SK-N-SH (cell line): Measurements from ENCODE around the gene ZNHIT2. TPM values are rescaled to one million over a fixed set of nuclear protein-coding genes. Genes with fewer than 3 reads are reported as not detected.

Experiments
- CTCF ChIA-PET: fragments of 300-600, 350-600 bp; formaldehyde crosslinking; extraction: SDS; loops from one replicate; lab custom pipeline; 2021; lab: Yijun Ruan, JAX
- POLR2A ChIA-PET: fragments of 350-600 bp; sonication (Branson Sonifier 250); formaldehyde crosslinking; extraction: SDS; loops from one replicate; lab custom pipeline; 2020; ENCODE audit warnings: antibody characterized with exemption, inconsistent platforms; lab: Yijun Ruan, JAX
- DNase-seq: peaks from one replicate; pipeline ENCODE4 v3.0.0; 2012
- H2AFZ ChIP-seq: fragments of 200-600 bp; sonication (generic); 2 replicates; pipeline ENCODE4 v1.8.1; 2016; ENCODE audit warnings: antibody characterized with exemption, mild to moderate bottlenecking, low read depth
- H3F3A ChIP-seq: fragments of 200-600 bp; sonication (generic); replicated peaks from 2 replicates; pipeline ENCODE3; 2016; ENCODE audit warnings: antibody characterized with exemption, mild to moderate bottlenecking; ENCODE audit not compliant: insufficient read depth
- H3K27ac ChIP-seq, 2 experiments: fragments of 200-500 bp in 1 of 2; fragments of 200-600 bp in 1 of 2; sonication (Bioruptor generic) in 1 of 2; sonication (generic), shearing (Covaris generic) in 1 of 2; 2 replicates each; pipeline versions ENCODE4 v1.5.1 to v1.6.1; 2014 to 2016; ENCODE audit warnings: low read depth in 2 of 2, inconsistent platforms in 1 of 2, low read length in 1 of 2, mild to moderate bottlenecking in 1 of 2, mixed read lengths in 1 of 2
- H3K27me3 ChIP-seq: fragments of 200-600 bp; sonication (generic), shearing (Covaris generic); 2 replicates; pipeline ENCODE4 v1.6.1; 2016; ENCODE audit warnings: mixed run types; ENCODE audit not compliant: insufficient read depth
- H3K36me3 ChIP-seq, 2 experiments: fragments of 200-500 bp in 1 of 2; fragments of 200-600 bp in 1 of 2; sonication (Bioruptor generic) in 1 of 2; sonication (generic) in 1 of 2; replicated peaks in 1 of 2; 2 replicates each; pipeline versions ENCODE3 to v1.5.1; 2014 to 2016; ENCODE audit warnings: low read length in 1 of 2, mild to moderate bottlenecking in 1 of 2; ENCODE audit not compliant: insufficient read depth in 2 of 2, control insufficient read depth in 1 of 2
- H3K4me1 ChIP-seq, 2 experiments: fragments of 200-500 bp in 1 of 2; fragments of 200-600 bp in 1 of 2; sonication (Bioruptor generic) in 1 of 2; sonication (generic), shearing (Covaris generic) in 1 of 2; 2 replicates each; pipeline versions ENCODE4 v1.5.1 to v1.6.1; 2014 to 2016; ENCODE audit warnings: low read depth in 1 of 2, low read length in 1 of 2, mixed run types in 1 of 2; ENCODE audit not compliant: insufficient read depth in 2 of 2, control insufficient read depth in 1 of 2
- H3K4me2 ChIP-seq: fragments of 200-600 bp; sonication (generic), shearing (Covaris generic); 2 replicates; pipeline ENCODE4 v1.6.1; 2017; ENCODE audit warnings: mixed run types
- H3K4me3 ChIP-seq, 2 experiments: fragments of 200-500 bp in 1 of 2; fragments of 200-600 bp in 1 of 2; sonication (Bioruptor generic) in 1 of 2; sonication (generic), shearing (Covaris generic) in 1 of 2; 2 replicates each; pipeline versions ENCODE4 v1.5.1 to v1.8.1; 2014 to 2016; ENCODE audit warnings: low read depth in 2 of 2, inconsistent platforms in 1 of 2, low read length in 1 of 2, mild to moderate bottlenecking in 1 of 2, mixed read lengths in 1 of 2, moderate library complexity in 1 of 2
- H3K79me2 ChIP-seq: fragments of 200-600 bp; sonication (generic); 2 replicates; pipeline ENCODE4 v1.8.1; 2017; ENCODE audit warnings: mild to moderate bottlenecking; ENCODE audit not compliant: insufficient read depth
- H3K9ac ChIP-seq: fragments of 200-600 bp; sonication (generic); 2 replicates; pipeline ENCODE4 v1.6.1; 2017; ENCODE audit warnings: mixed run types
- H3K9me2 ChIP-seq: fragments of 200-600 bp; sonication (generic); 2 replicates; pipeline ENCODE4 v1.6.1; 2017; ENCODE audit warnings: mixed run types
- H3K9me3 ChIP-seq: fragments of 200-600 bp; sonication (generic); 2 replicates; pipeline ENCODE4 v1.6.1; 2017; ENCODE audit warnings: mixed run types, mild to moderate bottlenecking, moderate library complexity
- H4K20me1 ChIP-seq: fragments of 200-600 bp; sonication (generic); 2 replicates; pipeline ENCODE4 v1.6.1; 2017; ENCODE audit warnings: mild to moderate bottlenecking, mixed run types; ENCODE audit not compliant: insufficient read depth
- ELF1 ChIP-seq: IDR thresholded peaks from 2 replicates; pipeline ENCODE4 v1.4.0; 2012
- FOXJ3 ChIP-seq: sonication (generic); formaldehyde crosslinking; IDR thresholded peaks from 2 replicates; pipeline ENCODE4 v1.5.1; 2020; ENCODE audit warnings: mild to moderate bottlenecking, missing genetic modification reagents
- FOXM1 ChIP-seq: IDR thresholded peaks from 2 replicates; pipeline ENCODE4 v1.4.0; 2012; ENCODE audit warnings: low read depth, mild to moderate bottlenecking
- JUND ChIP-seq: IDR thresholded peaks from 2 replicates; pipeline ENCODE4 v1.4.0; 2012
- MAX ChIP-seq: IDR thresholded peaks from 2 replicates; pipeline ENCODE4 v1.4.0; 2012; ENCODE audit warnings: low read depth
- MEF2A ChIP-seq: IDR thresholded peaks from 2 replicates; pipeline ENCODE4 v1.4.0; 2012; ENCODE audit warnings: low read depth, borderline replicate concordance
- NRF1 ChIP-seq: IDR thresholded peaks from 2 replicates; pipeline ENCODE4 v1.6.1; 2012; ENCODE audit warnings: low read depth, mild to moderate bottlenecking, low read length
- POLR2AphosphoS5 ChIP-seq: IDR thresholded peaks from 2 replicates; pipeline ENCODE4 v1.6.1; 2012; ENCODE audit warnings: low read depth, low read length
- RFX5 ChIP-seq: IDR thresholded peaks from 2 replicates; pipeline ENCODE4 v1.6.1; 2012; ENCODE audit warnings: mild to moderate bottlenecking, improper control_type of control experiment, low read length
- SIN3A ChIP-seq: IDR thresholded peaks from 2 replicates; pipeline ENCODE4 v1.6.1; 2012; ENCODE audit warnings: low read depth, mild to moderate bottlenecking, low read length, moderate library complexity, borderline replicate concordance
- TAF1 ChIP-seq: IDR thresholded peaks from 2 replicates; pipeline ENCODE4 v1.6.1; 2012; ENCODE audit warnings: low read depth, mild to moderate bottlenecking, low read length, moderate library complexity, borderline replicate concordance
- TCF12 ChIP-seq: IDR thresholded peaks from 2 replicates; pipeline ENCODE4 v1.4.0; 2012
- USF1 ChIP-seq: IDR thresholded peaks from 2 replicates; pipeline ENCODE4 v1.4.0; 2012; ENCODE audit warnings: low read depth, borderline replicate concordance
- YY1 ChIP-seq: IDR thresholded peaks from 2 replicates; pipeline ENCODE4 v1.4.0; 2012; ENCODE audit warnings: low read depth, mild to moderate bottlenecking
- ZBTB33 ChIP-seq: IDR thresholded peaks from 2 replicates; pipeline ENCODE4 v1.4.0; 2012; ENCODE audit warnings: low read depth, borderline replicate concordance
- WGBS: methylation state at CpG from one replicate; pipeline ENCODE4 v1.1.6; 2017; ENCODE audit warnings: low lambda C conversion rate; 5-methylcytosine and 5-hydroxymethylcytosine counted together
- polyA plus RNA-seq, 3 experiments: library from polyadenylated mRNA; depleted of rRNA; stranded (reverse); fragments of >200 nt; gene quantifications; 2 replicates each; pipeline ENCODE4 v1.2.3, GENCODE V29; 2012
- TF ChIP-seq, protein P1 (sequence below): IDR thresholded peaks from 2 replicates; pipeline ENCODE4; 2012
- TF ChIP-seq, protein P2 (sequence below): fragments of 200-600 bp; sonication (generic); IDR thresholded peaks from 2 replicates; pipeline ENCODE4 v1.6.1; 2017; ENCODE audit warnings: antibody characterized with exemption, mild to moderate bottlenecking, moderate library complexity

The ZNHIT2 gene
- polyA plus RNA-seq, 1 of the 3 experiments (the other 2 are of a cell fraction): 5.6 TPM

- no peak for DNase-seq
- peaks cover 15 to 64% of the 10 kb centered on the region in 2 experiments for H3K36me3 ChIP-seq
- TF ChIP-seq NRF1: no peak
- no peak for TF ChIP-seq RFX5
- TF ChIP-seq TCF12: no peak
- TF ChIP-seq TAF1: no peak
- TF ChIP-seq, protein P1, sequence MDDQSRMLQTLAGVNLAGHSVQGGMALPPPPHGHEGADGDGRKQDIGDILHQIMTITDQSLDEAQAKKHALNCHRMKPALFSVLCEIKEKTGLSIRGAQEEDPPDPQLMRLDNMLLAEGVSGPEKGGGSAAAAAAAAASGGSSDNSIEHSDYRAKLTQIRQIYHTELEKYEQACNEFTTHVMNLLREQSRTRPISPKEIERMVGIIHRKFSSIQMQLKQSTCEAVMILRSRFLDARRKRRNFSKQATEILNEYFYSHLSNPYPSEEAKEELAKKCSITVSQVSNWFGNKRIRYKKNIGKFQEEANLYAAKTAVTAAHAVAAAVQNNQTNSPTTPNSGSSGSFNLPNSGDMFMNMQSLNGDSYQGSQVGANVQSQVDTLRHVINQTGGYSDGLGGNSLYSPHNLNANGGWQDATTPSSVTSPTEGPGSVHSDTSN: no peak
- no peak for TF ChIP-seq YY1
- no peak for TF ChIP-seq MEF2A
- TF ChIP-seq ELF1: no peak
- no peak for TF ChIP-seq FOXM1
- TF ChIP-seq JUND: no peak
- TF ChIP-seq SIN3A: no peak
- no peak for TF ChIP-seq FOXJ3 (CRISPR knock-in tag)
- TF ChIP-seq, all 33 proteins: peak for 0
- POLR2A ChIA-PET: interaction anchor here (1.2 kb wide), 1 partner anchor 9 kb away, joined by 4 read pairs; the partner anchor contains the start of gene SYVN1
- Histone ChIP-seq H3K27ac (no peak overlapping the region), H3K4me2 (no peak overlapping the region), H3K4me1 (peaks cover 8 to 12% of the 10 kb centered on the region in 2 experiments; a peak in 3 of 4 replicates), H4K20me1 (no peaks in the 10 kb centered on the region), H3K9me2 (no peaks in the 10 kb centered on the region), H3F3A (peaks cover 11% of the 10 kb centered on the region), H2AFZ (no peak overlapping the region), H3K9ac (no peak overlapping the region), H3K27me3 (no peaks in the 10 kb centered on the region), H3K79me2 (peaks cover 47% of the 10 kb centered on the region), H3K9me3 (no peaks in the 10 kb centered on the region), H3K4me3 (no peak overlapping the region)
- WGBS: 86% methylated on average over 12 of the region's 12 CpGs
- CTCF ChIA-PET: interaction anchor here (0.9 to 2.0 kb wide), 2 partner anchors 8 to 13 kb away, joined by 3 to 10 read pairs; partner anchors contain the start of genes TM7SF2 and ZNHIT2
These were observed 7.9 kb upstream of the ZNHIT2 start for GRCh38 chr11:65125197-65126056.

GRCh38 chr11:65124480-65125196 is 7.1 kb upstream of the ZNHIT2 start:
- Histone ChIP-seq H3K9me3 (no peaks in the 10 kb centered on the region), H3K27ac (no peak overlapping the region), H4K20me1 (no peaks in the 10 kb centered on the region), H3K9me2 (no peaks in the 10 kb centered on the region), H3K27me3 (no peaks in the 10 kb centered on the region), H3K4me2 (no peak overlapping the region), H3F3A (peaks cover 19% of the 10 kb centered on the region), H3K9ac (no peak overlapping the region), H3K36me3 (peaks cover 22 to 64% of the 10 kb centered on the region in 2 experiments), H3K79me2 (peaks cover 53% of the 10 kb centered on the region), H3K4me3 (no peak overlapping the region), H2AFZ (no peak overlapping the region), H3K4me1 (peaks cover 8 to 13% of the 10 kb centered on the region in 2 experiments; a peak in 3 of 4 replicates)
- no peak for DNase-seq
- POLR2A ChIA-PET: interaction anchor here (0.6 to 0.9 kb wide), 2 partner anchors 10 to 359 kb away, joined by 3 read pairs; no protein-coding TSS in a partner anchor
- WGBS: 89% methylated on average over 5 of the region's 5 CpGs
- CTCF ChIA-PET: interaction anchor here (2.0 kb wide), 1 partner anchor 12 kb away, joined by 10 read pairs; the partner anchor contains the start of gene TM7SF2
- TF ChIP-seq USF1 (no peak), POLR2AphosphoS5 (no peak), RFX5 (no peak), MAX (no peak), ZBTB33 (no peak), YY1 (no peak)
- TF ChIP-seq, protein P2, sequence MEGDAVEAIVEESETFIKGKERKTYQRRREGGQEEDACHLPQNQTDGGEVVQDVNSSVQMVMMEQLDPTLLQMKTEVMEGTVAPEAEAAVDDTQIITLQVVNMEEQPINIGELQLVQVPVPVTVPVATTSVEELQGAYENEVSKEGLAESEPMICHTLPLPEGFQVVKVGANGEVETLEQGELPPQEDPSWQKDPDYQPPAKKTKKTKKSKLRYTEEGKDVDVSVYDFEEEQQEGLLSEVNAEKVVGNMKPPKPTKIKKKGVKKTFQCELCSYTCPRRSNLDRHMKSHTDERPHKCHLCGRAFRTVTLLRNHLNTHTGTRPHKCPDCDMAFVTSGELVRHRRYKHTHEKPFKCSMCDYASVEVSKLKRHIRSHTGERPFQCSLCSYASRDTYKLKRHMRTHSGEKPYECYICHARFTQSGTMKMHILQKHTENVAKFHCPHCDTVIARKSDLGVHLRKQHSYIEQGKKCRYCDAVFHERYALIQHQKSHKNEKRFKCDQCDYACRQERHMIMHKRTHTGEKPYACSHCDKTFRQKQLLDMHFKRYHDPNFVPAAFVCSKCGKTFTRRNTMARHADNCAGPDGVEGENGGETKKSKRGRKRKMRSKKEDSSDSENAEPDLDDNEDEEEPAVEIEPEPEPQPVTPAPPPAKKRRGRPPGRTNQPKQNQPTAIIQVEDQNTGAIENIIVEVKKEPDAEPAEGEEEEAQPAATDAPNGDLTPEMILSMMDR: no peak
- TF ChIP-seq, protein P1: no peak
